22Rv1 (cell line): ENCODE measurements around the gene ESRRA.

Source experiments
- H3K27ac ChIP-seq: fragments of 450-650 bp; 2 replicates; pipeline ENCODE4 v1.5.1; 2017
- CTCF ChIP-seq: fragments of 450-650 bp; IDR thresholded peaks from 2 replicates; pipeline ENCODE4 v1.5.1; 2017; ENCODE audit warnings: mild to moderate bottlenecking
- ZFX ChIP-seq: fragments of 450-650 bp; IDR thresholded peaks from 2 replicates; pipeline ENCODE4 v1.6.1; 2017; ENCODE audit warnings: antibody characterized with exemption, borderline replicate concordance

The ESRRA gene

GRCh38 chr11:64358907-64359711 is 53.8 kb downstream of the ESRRA start, which contains the start of gene RPS6KA4:
RPS6KA4 (plus strand) TSS chr11:64359162; CDS start chr11:64359236, 74 bp downstream.
- TF ChIP-seq ZFX (no peak), CTCF (0 out of 2 replicates have a peak, but pooled peaks have one; percentile 12)
- H3K27ac ChIP-seq, result peak within 1 kb of the TSS; percentile 81

GRCh38 chr11:64359712-64360445 is 54.6 kb downstream of the ESRRA start:
- no peak for TF ChIP-seq ZFX
- H3K27ac ChIP-seq, result peak overlapping the region; percentile 81

GRCh38 chr11:64360448-64360921 is 55.2 kb downstream of the ESRRA start:
- TF ChIP-seq CTCF (no peak), ZFX (no peak)
- no peak overlapping the region for H3K27ac ChIP-seq

GRCh38 chr11:64361659-64362058 is 56.3 kb downstream of the ESRRA start:
- no peak overlapping the region for H3K27ac ChIP-seq
- TF ChIP-seq CTCF (no peak), ZFX (no peak)

GRCh38 chr11:64362339-64362738 is 57.0 kb downstream of the ESRRA start:
- TF ChIP-seq ZFX, result no peak
- no peak for TF ChIP-seq CTCF
- H3K27ac ChIP-seq, result no peak overlapping the region

GRCh38 chr11:64364435-64364834 is 59.1 kb downstream of the ESRRA start:
- TF ChIP-seq CTCF, result no peak
- no peak for TF ChIP-seq ZFX

GRCh38 chr11:64364911-64365310 is 59.6 kb downstream of the ESRRA start:
- TF ChIP-seq CTCF, result no peak
- H3K27ac ChIP-seq, result no peak overlapping the region

More at GRCh38 chr11:64364435-64364834, 59.1 kb downstream of the ESRRA start:
- H3K27ac ChIP-seq, result no peak overlapping the region
